Hair follicle dermal papilla cell (primary cell): ENCODE results near the gene MEIS2. TPM values are rescaled to one million over a fixed set of nuclear protein-coding genes. Genes with fewer than 3 reads are reported as not detected.

Experiments used
- small RNA-seq: library from RNA; depleted of rRNA; stranded (forward); fragments of <200 nt; gene quantifications from one replicate; pipeline ENCODE3, GENCODE V24; 2012
- total RNA-seq: library from RNA; depleted of rRNA; stranded (reverse); fragments of >200 nt; gene quantifications from 2 replicates; pipeline ENCODE4 v1.2.3, GENCODE V29; 2012

Gene MEIS2
- total RNA-seq: 52.3 and 80.2 TPM in 2 replicates

GRCh38 chr15:37100109-37100965, at the start of gene MEIS2:
MEIS2 (minus strand) TSS chr15:37100549; CDS start chr15:37099466, 1,083 bp downstream.

Small RNAs within 50 kb of the gene (small RNA-seq; reads per million reads assigned to genes)
- gene MIR8063 (not detected), gene RF00012 (not detected), gene RF00019 (not detected)
